Heart left ventricle (tissue), 13 donors: ENCODE results near the gene BAMBI.

Source experiments
- CTCF ChIP-seq, 12 donors: fragments of 200-600 bp; sonication (generic) in 4 of 12; IDR thresholded peaks; one replicate each; pipeline versions ENCODE4 v1.5.0 to v1.8.0; 2018 to 2022; ENCODE audit warnings: antibody characterized with exemption in 12 of 12, mild to moderate bottlenecking in 5 of 12
- POLR2A ChIP-seq, 2 donors: fragments of 450-650 bp; IDR thresholded peaks; one replicate each; pipeline ENCODE4 v1.6.1; 2017; ENCODE audit warnings: antibody characterized with exemption in 2 of 2, mild to moderate bottlenecking in 2 of 2, moderate library complexity in 2 of 2
- donor health status: ischemic (EF 13 %, LVEDD 7.1; RV severe dilation, severe dysfunction).
- donor health status: DM: no; HTN: yes; CAD: no.
- donor health status: DM: no; HTN: no; CAD: no.
- donor health status: ischemic (EF 25% LVEDD 6.9; RV normal size, moderate dysfunction).
- donor health status: ischemic (EF 25% LVEDD 5.7; RV mildly dilated, moderate dysfunction).
- donor health status: ischemic (EF 35%, LVEDD 5.7; RV mildly dilated, moderate dysfunction).
- donor health status: nonischemic (EF 11% LVEDD 7.7; RV severe dilation, severe dysfunction).
- donor health status: DM: yes; HTN: yes; CAD: no.
- donor health status: PGD.
- donor health status: ischemic (EF 29% LVEDD 5.4; RV normal size, mild dysfunction).
- donor health status: nonischemic (EF 23%, LVEDD 6.1; RV moderate dilation, normal function).

GRCh38 chr10:28652106-28652505, 25.2 kb upstream of the BAMBI start:
- TF ChIP-seq CTCF (IDR thresholded peaks at IDR 0.05) (no peak), POLR2A (IDR thresholded peaks at IDR 0.05) (no peak)
